Transverse colon (tissue), 4 donors: ENCODE measurements around the gene RALGAPA2. TPM values are rescaled to one million over a fixed set of nuclear protein-coding genes. Genes with fewer than 3 reads are reported as not detected.

Experiments used
- DNase-seq: peaks from one replicate; pipeline ENCODE4 v3.0.0-alpha.2; 2019
- H3K27ac ChIP-seq, 4 donors: fragments of 200-600 bp; sonication (generic); 2 replicates each; pipeline ENCODE4 v1.5.1; 2016 to 2018; ENCODE audit warnings: inconsistent platforms in 4 of 4
- H3K27me3 ChIP-seq: fragments of 200-600 bp; sonication (generic); 2 replicates; pipeline ENCODE4 v1.5.1; 2017; ENCODE audit warnings: inconsistent platforms
- H3K36me3 ChIP-seq, 4 donors: fragments of 200-600 bp; sonication (generic); 2 replicates each; pipeline ENCODE4 v1.5.1; 2017 to 2019; ENCODE audit warnings: inconsistent platforms in 4 of 4
- H3K4me1 ChIP-seq, 4 donors: fragments of 200-600 bp; sonication (generic); 2 replicates each; pipeline ENCODE4 v1.5.1; 2017 to 2020; ENCODE audit warnings: inconsistent platforms in 4 of 4
- H3K4me3 ChIP-seq, 4 donors: fragments of 200-600 bp; sonication (generic); 1 replicate in 1 of 4; 2 replicates in 3 of 4; pipeline versions ENCODE4 v1.5.1 to v1.6.1; 2017 to 2019; ENCODE audit warnings: inconsistent platforms in 4 of 4
- H3K9me3 ChIP-seq, 2 donors: fragments of 200-600 bp; sonication (generic); 2 replicates each; pipeline ENCODE4 v1.5.1; 2017 to 2019; ENCODE audit warnings: inconsistent platforms in 2 of 2
- CTCF ChIP-seq, 5 experiments: fragments of 200-600 bp in 3 of 5; fragments of 450-650 bp in 2 of 5; sonication (generic) in 3 of 5; IDR thresholded peaks; 1 replicate in 2 of 5; 2 replicates in 3 of 5; pipeline ENCODE4 v1.5.1; 2016 to 2017; ENCODE audit warnings: antibody characterized with exemption in 5 of 5, inconsistent platforms in 3 of 5, mild to moderate bottlenecking in 2 of 5, moderate library complexity in 1 of 5
- EP300 ChIP-seq: sonication (generic); formaldehyde crosslinking; IDR thresholded peaks from one replicate; pipeline ENCODE4 v1.6.1; 2017; ENCODE audit warnings: antibody characterized with exemption, low read depth
- POLR2A ChIP-seq: fragments of 450-650 bp; IDR thresholded peaks from one replicate; pipeline ENCODE4 v1.6.1; 2016; ENCODE audit warnings: antibody characterized with exemption, mild to moderate bottlenecking, moderate library complexity
- POLR2AphosphoS5 ChIP-seq, 3 donors: sonication (generic); formaldehyde crosslinking; IDR thresholded peaks; one replicate each; pipeline ENCODE4 v1.6.1; 2016; ENCODE audit warnings: antibody characterized with exemption in 3 of 3
- WGBS, 2 donors: methylation state at CpG; one replicate each; pipeline ENCODE4 v1.1.5; 2018; ENCODE audit warnings: low coverage in 1 of 2; 5-methylcytosine and 5-hydroxymethylcytosine counted together
- in situ Hi-C, 4 donors: fragments of 200-750 bp; cut with MboI; loops; one replicate each; pipeline versions ENCODE4 v1.15.0 to v1.15.1; 2017; ENCODE audit warnings: low sequenced_read_pairs in 3 of 4, low pct_ligation_motif_present in 1 of 4, low pct_unique_long_range_greater_than_20kb in 1 of 4
- intact Hi-C: fragments of 100-400 bp; cut with DNase I; formaldehyde crosslinking; loops from one replicate; pipeline ENCODE4 v1.15.1; 2023; ENCODE audit warnings: low total_unique reads
- total RNA-seq, 4 donors: library from RNA; depleted of rRNA; stranded (reverse); fragments of >200 nt; gene quantifications; one replicate each; pipeline ENCODE4 v1.1.0, GENCODE V29; 2016

The RALGAPA2 gene
- total RNA-seq, 4 donors from 2014 or later, result 29.5 to 84.0 (median 66.5) TPM

- in situ Hi-C loops, result no loop called here
- Histone ChIP-seq H3K9me3 (no peaks in the 10 kb centered on the region), H3K27ac (no peak overlapping the region), H3K4me1 (peaks cover 0 to 5% (median 0%) of the 10 kb centered on the region in 4 donors), H3K36me3 (no peaks in the 10 kb centered on the region), H3K27me3 (no peaks in the 10 kb centered on the region), H3K4me3 (no peak overlapping the region)
- DNase-seq, result no peak
- TF ChIP-seq POLR2AphosphoS5 (IDR thresholded peaks at IDR 0.05), result no peak
- TF ChIP-seq EP300, result no peak
- no peak for TF ChIP-seq CTCF (IDR thresholded peaks at IDR 0.05)
- no peak for TF ChIP-seq POLR2A
- intact Hi-C loops, result no loop called here
- 88 to 92% methylated on average over 7 to 10 of the region's 10 CpGs for WGBS, 2 donors
These were observed 28.7 kb downstream of the RALGAPA2 start for GRCh38 chr20:20683481-20684321.

GRCh38 chr20:20683020-20683419 is 29.4 kb downstream of the RALGAPA2 start:
- Histone ChIP-seq H3K27me3 (no peaks in the 10 kb centered on the region), H3K27ac (no peak overlapping the region), H3K4me1 (peaks cover 0 to 5% (median 0%) of the 10 kb centered on the region in 4 donors), H3K9me3 (no peaks in the 10 kb centered on the region), H3K4me3 (no peak overlapping the region), H3K36me3 (no peaks in the 10 kb centered on the region)
- no peak for DNase-seq
- in situ Hi-C loops (no loop called here), intact Hi-C loops (no loop called here)
- WGBS, 2 donors, result 94 to 96% methylated on average over 9 of the region's 9 CpGs
- no peak for TF ChIP-seq POLR2AphosphoS5 (IDR thresholded peaks at IDR 0.05)
- TF ChIP-seq EP300, result no peak
- no peak for TF ChIP-seq CTCF (IDR thresholded peaks at IDR 0.05)
- TF ChIP-seq POLR2A, result no peak

- no peaks in the 10 kb centered on the region for H3K27me3 ChIP-seq
- H3K9me3 ChIP-seq, result no peaks in the 10 kb centered on the region
- in situ Hi-C loops, result no loop called here
- TF ChIP-seq POLR2A, result no peak
- no peak for DNase-seq
- no peak overlapping the region for H3K4me3 ChIP-seq
- H3K36me3 ChIP-seq, result no peaks in the 10 kb centered on the region
- no peak overlapping the region for H3K27ac ChIP-seq
- H3K4me1 ChIP-seq, result peaks cover 0 to 5% (median 0%) of the 10 kb centered on the region in 4 donors
- WGBS, 2 donors, result 82 to 86% methylated on average over 3 to 7 of the region's 7 CpGs
- intact Hi-C loops, result no loop called here
These were observed 31.4 kb downstream of the RALGAPA2 start for GRCh38 chr20:20680991-20681508.

GRCh38 chr20:20679316-20679715 is 33.1 kb downstream of the RALGAPA2 start:
- WGBS, 2 donors, result 89% methylated on average over 3 of the region's 3 CpGs; no CpG with 5 or more reads in 1 of the 2 donors
- in situ Hi-C loops (no loop called here), intact Hi-C loops (no loop called here)
- H3K36me3 ChIP-seq, result no peaks in the 10 kb centered on the region
- TF ChIP-seq POLR2A, result no peak
- TF ChIP-seq CTCF (IDR thresholded peaks at IDR 0.05), result no peak
- TF ChIP-seq EP300, result no peak
- no peak for TF ChIP-seq POLR2AphosphoS5 (IDR thresholded peaks at IDR 0.05)
- no peak for DNase-seq
- H3K27ac ChIP-seq, result no peak overlapping the region
- no peaks in the 10 kb centered on the region for H3K27me3 ChIP-seq
- H3K4me3 ChIP-seq, result no peak overlapping the region
- no peaks in the 10 kb centered on the region for H3K9me3 ChIP-seq
- no peaks in the 10 kb centered on the region for H3K4me1 ChIP-seq
